ENCODE measurements around the gene TMEM80.
"Not testable (repeated sequence)": the region's sequence is repeated elsewhere in the genome, so short reads cannot be mapped to it uniquely, and the experiment has no call there.

The TMEM80 gene

GRCh38 chr11:720017-720641 lies 24.5 kb downstream of the TMEM80 start:
- in situ Hi-C loops (cut with HindIII; ENCODE audit: low sequenced_read_pairs): no loop called here

DNA sequence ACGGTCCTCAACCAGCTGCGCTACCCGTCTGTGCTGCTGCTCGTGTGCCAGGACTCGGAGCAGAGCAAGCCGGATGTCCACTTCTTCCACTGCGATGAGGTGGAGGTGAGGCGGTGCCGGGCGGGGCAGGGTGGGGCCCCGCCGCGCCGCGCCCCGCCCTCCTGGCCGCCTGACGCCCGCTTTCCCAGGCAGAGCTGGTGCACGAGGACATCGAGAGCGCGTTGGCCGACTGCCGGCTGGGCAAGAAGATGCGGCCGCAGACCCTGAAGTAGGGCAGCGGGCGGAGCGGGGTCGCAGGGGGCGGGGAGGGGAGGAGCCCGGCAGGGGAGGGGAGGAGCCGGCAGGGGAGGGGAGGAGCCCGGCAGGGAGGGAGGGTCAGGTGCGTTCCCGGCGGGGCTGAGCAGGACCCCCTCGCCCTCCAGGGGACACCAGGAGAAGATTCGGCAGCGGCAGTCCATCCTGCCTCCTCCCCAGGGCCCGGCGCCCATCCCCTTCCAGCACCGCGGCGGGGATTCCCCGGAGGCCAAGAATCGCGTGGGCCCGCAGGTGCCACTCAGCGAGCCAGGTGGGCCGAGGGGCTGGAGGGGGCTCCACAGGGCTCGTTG lies 25.1 kb downstream of the TMEM80 start:
- in situ Hi-C loops (cut with HindIII; ENCODE audit: low sequenced_read_pairs): no loop called here

DNA sequence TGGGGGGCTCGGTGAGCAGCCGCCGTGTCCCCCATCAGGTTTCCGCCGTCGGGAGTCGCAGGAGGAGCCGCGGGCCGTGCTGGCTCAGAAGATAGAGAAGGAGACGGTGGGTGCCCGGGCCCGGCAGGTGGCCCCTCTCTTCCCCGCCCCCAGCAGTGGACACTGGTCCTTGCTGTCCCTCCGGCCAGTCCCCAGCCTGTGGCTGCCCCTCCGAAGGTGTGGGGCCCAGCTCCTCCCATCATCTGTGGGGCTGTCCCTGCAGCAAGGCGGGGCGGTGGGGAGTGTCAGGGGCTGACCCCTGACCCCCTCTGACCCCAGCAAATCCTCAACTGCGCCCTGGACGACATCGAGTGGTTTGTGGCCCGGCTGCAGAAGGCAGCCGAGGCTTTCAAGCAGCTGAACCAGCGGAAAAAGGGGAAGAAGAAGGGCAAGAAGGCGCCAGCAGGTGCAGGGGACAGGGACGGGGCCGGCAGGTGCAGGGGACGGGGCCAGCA lies 25.7 kb downstream of the TMEM80 start:
- in situ Hi-C loops (cut with HindIII; ENCODE audit: low sequenced_read_pairs): no loop called here

- in situ Hi-C loops (cut with HindIII; ENCODE audit: low sequenced_read_pairs): no loop called here
Observed at GRCh38 chr11:721741-722345, 26.2 kb downstream of the TMEM80 start.

DNA sequence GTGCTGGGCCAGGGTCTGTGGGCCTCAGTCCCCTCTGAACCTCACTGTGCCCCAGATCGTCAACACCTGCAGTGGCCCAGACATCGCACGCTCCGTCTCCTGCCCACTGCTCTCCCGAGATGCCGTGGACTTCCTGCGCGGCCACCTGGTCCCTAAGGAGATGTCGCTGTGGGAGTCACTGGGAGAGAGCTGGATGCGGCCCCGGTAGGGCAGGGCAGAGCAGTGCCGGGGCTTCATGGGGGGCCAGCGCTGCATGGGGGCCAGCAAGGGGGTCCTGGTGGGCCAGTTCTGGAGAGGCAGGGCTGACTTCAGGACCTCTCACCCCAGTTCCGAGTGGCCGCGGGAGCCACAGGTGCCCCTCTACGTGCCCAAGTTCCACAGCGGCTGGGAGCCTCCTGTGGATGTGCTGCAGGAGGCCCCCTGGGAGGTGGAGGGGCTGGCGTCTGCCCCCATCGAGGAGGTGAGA lies 26.8 kb downstream of the TMEM80 start:
- in situ Hi-C loops (cut with HindIII; ENCODE audit: low sequenced_read_pairs): no loop called here

DNA sequence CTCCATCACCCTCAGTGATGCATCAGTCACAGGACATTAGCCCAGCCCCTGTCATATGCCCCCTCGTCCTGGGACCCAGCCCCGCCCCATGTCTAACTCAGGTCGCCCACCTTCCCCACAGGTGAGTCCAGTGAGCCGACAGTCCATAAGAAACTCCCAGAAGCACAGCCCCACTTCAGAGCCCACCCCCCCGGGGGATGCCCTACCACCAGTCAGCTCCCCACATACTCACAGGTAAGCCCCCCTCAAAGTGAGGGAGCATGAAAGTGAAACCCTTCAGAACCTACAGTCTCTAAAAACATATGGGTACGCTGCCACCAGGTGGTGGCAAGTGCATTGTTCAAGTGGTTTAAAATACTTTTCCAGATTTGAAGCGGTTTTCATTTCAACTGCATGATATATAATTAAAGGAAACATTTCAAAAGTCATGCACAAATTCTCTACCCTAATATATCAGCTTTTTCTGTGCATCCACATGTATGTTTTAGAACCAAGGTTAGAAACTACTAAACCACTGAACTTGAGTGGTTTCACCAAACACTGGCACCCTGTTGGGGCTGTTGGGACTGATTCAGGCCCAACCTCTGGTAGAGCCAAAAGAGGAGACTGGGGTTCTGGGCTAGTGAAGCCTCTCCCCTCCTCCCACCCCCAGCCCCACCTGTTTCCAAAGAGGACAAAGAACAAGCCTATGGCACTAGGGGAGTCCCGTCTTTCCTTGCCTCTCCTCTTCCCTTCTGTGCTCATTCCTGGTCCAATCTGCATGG lies 27.7 kb downstream of the TMEM80 start:
- in situ Hi-C loops (cut with HindIII; ENCODE audit: low sequenced_read_pairs): no loop called here

DNA sequence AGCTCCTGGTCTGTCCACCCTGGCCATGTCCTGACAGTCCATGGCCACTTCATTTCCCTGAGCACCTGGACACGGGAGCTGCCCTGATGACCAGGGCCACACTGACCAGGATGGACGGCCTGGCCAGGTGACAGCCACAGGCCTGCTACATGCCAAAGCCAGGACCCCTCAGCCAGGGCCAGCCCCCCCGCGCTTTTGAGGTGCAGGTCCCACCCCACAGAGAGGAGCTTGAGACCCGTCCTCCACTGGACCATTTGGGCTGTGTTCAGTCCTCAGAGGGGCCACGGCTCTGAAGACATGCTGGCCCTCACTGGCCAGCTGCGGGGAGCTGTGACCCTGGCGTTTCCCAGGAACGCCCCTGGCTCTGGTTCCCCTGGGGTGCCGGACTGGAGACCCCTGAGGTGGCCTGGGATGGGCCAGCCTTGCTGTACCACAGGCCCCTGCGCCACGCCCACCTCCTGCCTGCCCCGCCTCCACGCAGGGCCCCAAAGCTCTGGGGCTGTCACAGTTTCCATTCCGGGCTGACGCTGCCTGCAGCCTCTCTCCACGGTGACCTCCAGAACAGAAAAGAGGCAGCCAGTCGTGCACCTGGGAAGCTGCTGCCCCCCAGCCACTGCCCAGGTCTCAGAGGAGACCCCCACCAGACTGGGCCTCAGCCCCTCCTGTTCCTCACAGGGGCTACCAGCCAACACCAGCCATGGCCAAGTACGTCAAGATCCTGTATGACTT lies 28.6 kb downstream of the TMEM80 start:
- in situ Hi-C loops (cut with HindIII; ENCODE audit: low sequenced_read_pairs): no loop called here

- in situ Hi-C loops (cut with HindIII; ENCODE audit: low sequenced_read_pairs): no loop called here
Observed at GRCh38 chr11:724778-725386, 29.3 kb downstream of the TMEM80 start.

DNA sequence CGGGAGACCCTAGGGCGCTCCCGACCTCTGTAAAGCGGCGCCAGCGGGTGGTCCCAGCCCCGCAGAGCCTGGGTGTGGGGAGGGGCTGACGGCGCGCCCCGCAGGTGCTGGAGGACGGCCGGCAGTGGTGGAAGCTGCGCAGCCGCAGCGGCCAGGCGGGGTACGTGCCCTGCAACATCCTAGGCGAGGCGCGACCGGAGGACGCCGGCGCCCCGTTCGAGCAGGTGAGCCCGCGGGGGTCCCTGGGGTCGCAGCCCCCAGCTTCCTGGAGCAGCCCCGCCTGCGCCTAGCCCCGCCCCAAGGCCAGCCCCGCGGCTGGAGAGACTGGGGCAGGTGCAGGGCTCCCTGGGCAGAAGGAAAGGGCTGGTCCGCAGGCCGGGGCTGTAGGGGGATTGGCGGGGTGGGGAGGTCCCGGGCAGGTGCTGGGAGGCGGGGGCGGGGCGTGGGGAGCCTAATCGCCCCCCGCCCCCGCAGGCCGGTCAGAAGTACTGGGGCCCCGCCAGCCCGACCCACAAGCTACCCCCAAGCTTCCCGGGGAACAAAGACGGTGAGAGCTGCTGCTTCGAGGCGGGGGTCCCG lies 30.1 kb downstream of the TMEM80 start:
- in situ Hi-C loops (cut with HindIII; ENCODE audit: low sequenced_read_pairs): no loop called here

GRCh38 chr11:726278-727220 lies 30.9 kb downstream of the TMEM80 start:
- in situ Hi-C loops (cut with HindIII; ENCODE audit: low sequenced_read_pairs): no loop called here

DNA sequence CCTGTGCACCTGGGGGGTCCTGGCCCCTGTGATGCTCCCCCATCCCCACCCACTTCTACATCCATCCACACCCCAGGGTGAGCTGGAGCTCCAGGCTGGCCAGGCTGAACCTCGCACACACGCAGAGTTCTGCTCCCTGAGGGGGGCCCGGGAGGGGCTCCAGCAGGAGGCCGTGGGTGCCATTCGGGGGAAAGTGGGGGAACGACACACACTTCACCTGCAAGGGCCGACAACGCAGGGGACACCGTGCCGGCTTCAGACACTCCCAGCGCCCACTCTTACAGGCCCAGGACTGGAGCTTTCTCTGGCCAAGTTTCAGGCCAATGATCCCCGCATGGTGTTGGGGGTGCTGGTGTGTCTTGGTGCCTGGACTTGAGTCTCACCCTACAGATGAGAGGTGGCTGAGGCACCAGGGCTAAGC lies 31.7 kb downstream of the TMEM80 start:
- in situ Hi-C loops (cut with HindIII; ENCODE audit: low sequenced_read_pairs): no loop called here

- in situ Hi-C loops (cut with HindIII; ENCODE audit: low sequenced_read_pairs): no loop called here
Observed at GRCh38 chr11:727859-728748, 32.5 kb downstream of the TMEM80 start.

- in situ Hi-C loops (cut with HindIII; ENCODE audit: low sequenced_read_pairs): no loop called here
Observed at GRCh38 chr11:728901-729491, 33.4 kb downstream of the TMEM80 start.

DNA sequence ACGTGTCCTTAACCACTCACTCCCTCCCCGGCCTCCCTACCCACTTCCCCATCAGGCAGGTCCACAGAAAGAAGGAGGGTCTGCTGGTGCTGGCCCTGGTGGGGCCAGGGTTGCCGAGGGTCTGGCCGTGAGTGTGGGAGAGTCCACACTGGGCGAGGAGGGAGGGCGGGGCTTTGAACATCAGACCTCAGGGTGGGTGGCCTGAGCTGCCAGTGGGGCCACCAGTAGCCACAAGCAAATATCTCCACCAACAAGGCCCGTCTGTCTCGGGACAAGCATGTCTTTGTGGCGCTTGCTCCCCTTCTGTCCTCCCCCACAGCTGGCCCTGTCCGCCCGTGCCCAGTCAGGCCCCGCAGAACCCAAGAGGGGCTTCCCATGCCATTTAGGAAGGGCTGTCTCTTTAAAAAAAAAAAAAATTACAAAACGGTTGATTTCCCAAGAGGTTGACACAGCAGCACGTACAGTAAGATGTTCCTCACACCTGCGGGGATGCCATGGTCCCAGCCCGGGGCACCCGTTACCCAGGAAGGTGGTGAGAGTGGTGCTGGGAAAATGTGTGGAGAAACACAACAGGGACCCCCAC lies 34.0 kb downstream of the TMEM80 start:
- in situ Hi-C loops (cut with HindIII; ENCODE audit: low sequenced_read_pairs): no loop called here

- in situ Hi-C loops (cut with HindIII; ENCODE audit: low sequenced_read_pairs): no loop called here
Observed at GRCh38 chr11:733072-733471, 37.5 kb downstream of the TMEM80 start.

DNA sequence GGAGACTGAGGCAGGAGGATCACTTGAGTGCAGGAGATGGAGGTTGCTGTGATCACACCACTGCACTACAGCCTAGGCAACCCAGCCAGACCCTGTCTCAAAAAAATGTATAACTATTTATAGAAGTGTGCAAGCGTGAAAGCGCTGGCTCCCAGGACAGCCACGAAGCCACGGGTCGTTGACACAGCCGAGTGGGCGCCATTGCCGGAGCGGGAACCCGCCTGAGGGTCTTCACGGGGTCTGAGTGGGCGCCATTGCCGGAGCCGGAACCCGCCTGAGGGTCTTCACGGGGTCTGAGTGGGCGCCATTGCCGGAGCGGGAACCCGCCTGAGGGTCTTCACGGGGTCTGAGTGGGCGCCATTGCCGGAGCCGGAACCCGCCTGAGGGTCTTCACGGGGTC lies 38.9 kb downstream of the TMEM80 start:
- in situ Hi-C loops (cut with HindIII; ENCODE audit: low sequenced_read_pairs): not testable (repeated sequence)

DNA sequence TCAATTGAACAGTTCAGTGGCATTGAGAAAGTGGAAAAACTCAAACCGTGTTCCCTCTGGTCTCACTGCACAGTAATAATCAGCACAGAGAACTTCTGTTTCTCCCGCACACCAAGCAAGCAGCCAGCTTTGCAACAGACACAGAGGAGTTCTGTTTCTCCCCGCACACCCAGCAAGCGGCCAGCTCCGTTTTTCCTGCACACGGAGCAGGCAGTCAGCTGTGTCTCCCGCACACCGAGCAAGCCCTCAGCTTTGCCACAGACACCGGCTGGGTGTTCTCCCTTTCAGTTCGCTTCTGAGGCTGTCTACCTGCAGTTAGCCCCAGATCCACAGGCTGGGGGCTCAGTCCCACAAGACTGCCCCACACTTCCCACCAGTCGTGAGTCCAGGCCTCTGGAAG lies 41.8 kb downstream of the TMEM80 start:
- in situ Hi-C loops (cut with HindIII; ENCODE audit: low sequenced_read_pairs): no loop called here
